Hepatocyte (in vitro differentiated cells): ENCODE data around the gene SPACA9. TPM values are rescaled to one million over a fixed set of nuclear protein-coding genes. Genes with fewer than 3 reads are reported as not detected.

Experiments used
- DNase-seq: peaks from one replicate; pipeline ENCODE4 v3.0.0-alpha.2; 2016; ENCODE audit warnings: low spot score
- H2AFZ ChIP-seq: fragments of 200-600 bp; sonication (generic); 2 replicates; pipeline ENCODE4 v1.6.0; 2016; ENCODE audit warnings: antibody characterized with exemption, mild to moderate bottlenecking
- H3K27ac ChIP-seq: fragments of 200-600 bp; sonication (generic); 2 replicates; pipeline ENCODE4 v1.5.1; 2016; ENCODE audit warnings: mild to moderate bottlenecking
- H3K27me3 ChIP-seq: fragments of 200-600 bp; sonication (generic); 2 replicates; pipeline ENCODE4 v1.6.1; 2016
- H3K36me3 ChIP-seq: fragments of 200-600 bp; sonication (generic); replicated peaks from 2 replicates; pipeline ENCODE4 v1.5.1; 2016; ENCODE audit warnings: low read depth; ENCODE audit not compliant: insufficient read depth
- H3K4me1 ChIP-seq: fragments of 200-600 bp; sonication (generic); 2 replicates; pipeline ENCODE4 v1.5.1; 2016; ENCODE audit warnings: mild to moderate bottlenecking, moderate library complexity; ENCODE audit not compliant: insufficient read depth
- H3K4me2 ChIP-seq: fragments of 200-600 bp; sonication (generic); 2 replicates; pipeline ENCODE4 v1.6.0; 2016
- H3K4me3 ChIP-seq: fragments of 200-600 bp; sonication (generic); 2 replicates; pipeline ENCODE4 v1.5.1; 2016; ENCODE audit warnings: mild to moderate bottlenecking
- H3K79me2 ChIP-seq: fragments of 200-600 bp; sonication (generic); 2 replicates; pipeline ENCODE4 v1.6.0; 2017; ENCODE audit warnings: mild to moderate bottlenecking
- H3K9me2 ChIP-seq: fragments of 200-600 bp; sonication (generic); replicated peaks from 2 replicates; pipeline ENCODE4 v1.6.0; 2017; ENCODE audit warnings: mild to moderate bottlenecking; ENCODE audit not compliant: insufficient read depth
- H3K9me3 ChIP-seq: fragments of 200-600 bp; sonication (generic); 2 replicates; pipeline ENCODE4 v1.5.1; 2016; ENCODE audit warnings: low read depth, mild to moderate bottlenecking
- H4K20me1 ChIP-seq: fragments of 200-600 bp; sonication (generic); 2 replicates; pipeline ENCODE4 v1.6.0; 2016; ENCODE audit warnings: mild to moderate bottlenecking; ENCODE audit not compliant: insufficient read depth, poor library complexity, severe bottlenecking
- EZH2 ChIP-seq: fragments of 200-600 bp; sonication (generic); IDR thresholded peaks from 2 replicates; pipeline ENCODE4 v1.6.1; 2016; ENCODE audit warnings: antibody characterized with exemption, mild to moderate bottlenecking, borderline replicate concordance
- EZH2phosphoT487 ChIP-seq: fragments of 200-600 bp; sonication (generic); IDR thresholded peaks from one replicate; pipeline ENCODE4 v1.6.1; 2018; ENCODE audit warnings: antibody characterized with exemption, mild to moderate bottlenecking, low read depth, moderate library complexity; ENCODE audit not compliant: unreplicated experiment, severe bottlenecking
- WGBS: methylation state at CpG from one replicate; pipeline ENCODE4 v1.1.6; 2016; ENCODE audit warnings: low lambda C conversion rate; ENCODE audit errors: missing lambda C conversion rate; 5-methylcytosine and 5-hydroxymethylcytosine counted together
- polyA plus RNA-seq: library from polyadenylated mRNA; unstranded; fragments of >200 nt; fragmentation: Nextera tagmentation; extraction: Ambion mirVana; gene quantifications from 2 replicates; pipeline ENCODE4 v1.2.1, GENCODE V29; 2016
- total RNA-seq: library from RNA; depleted of rRNA; stranded (reverse); fragments of >200 nt; gene quantifications from 2 replicates; pipeline ENCODE4 v1.2.3, GENCODE V29; 2014
- TF ChIP-seq, protein P1 (sequence below): fragments of 200-600 bp; sonication (generic); IDR thresholded peaks from 2 replicates; pipeline ENCODE4 v1.5.1; 2016; ENCODE audit warnings: antibody characterized with exemption, mild to moderate bottlenecking; ENCODE audit not compliant: poor library complexity

SPACA9 gene
- total and polyA plus RNA-seq, 2 experiments from 2014 or later: 1.9 to 3.3 TPM

DNA sequence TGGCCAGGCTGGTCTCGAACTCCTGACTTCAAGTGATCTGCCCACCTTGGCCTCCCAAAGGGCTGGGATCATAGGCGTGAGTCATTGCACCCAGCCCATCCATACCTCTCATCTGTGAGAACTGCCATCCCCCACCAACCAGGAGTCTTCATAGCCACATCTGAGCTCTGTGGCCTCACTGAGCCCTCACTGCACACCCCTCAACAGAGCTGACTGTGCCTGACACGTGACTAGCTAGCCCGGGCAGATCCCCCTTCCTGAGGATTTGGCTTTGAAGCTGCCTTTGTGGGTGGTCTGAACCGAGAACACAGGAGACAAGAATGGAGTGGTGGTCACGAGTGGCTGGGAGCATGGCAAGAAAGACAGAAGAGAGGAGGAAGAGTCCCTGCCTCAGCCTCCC is 16.2 kb upstream of the SPACA9 start:
- H3K79me2 ChIP-seq: no peaks in the 10 kb centered on the region
- H2AFZ ChIP-seq: no peak overlapping the region
- no peak for DNase-seq
- no peaks in the 10 kb centered on the region for H3K9me2 ChIP-seq
- H3K4me1 ChIP-seq: peaks cover 5% of the 10 kb centered on the region
- H3K9me3 ChIP-seq: no peaks in the 10 kb centered on the region
- no peak overlapping the region for H3K27ac ChIP-seq
- H4K20me1 ChIP-seq: no peaks in the 10 kb centered on the region
- WGBS: 61% methylated on average over 6 of the region's 6 CpGs
- no peak overlapping the region for H3K4me2 ChIP-seq
- TF ChIP-seq EZH2phosphoT487 (no peak), EZH2 (no peak)
- TF ChIP-seq, protein P1, sequence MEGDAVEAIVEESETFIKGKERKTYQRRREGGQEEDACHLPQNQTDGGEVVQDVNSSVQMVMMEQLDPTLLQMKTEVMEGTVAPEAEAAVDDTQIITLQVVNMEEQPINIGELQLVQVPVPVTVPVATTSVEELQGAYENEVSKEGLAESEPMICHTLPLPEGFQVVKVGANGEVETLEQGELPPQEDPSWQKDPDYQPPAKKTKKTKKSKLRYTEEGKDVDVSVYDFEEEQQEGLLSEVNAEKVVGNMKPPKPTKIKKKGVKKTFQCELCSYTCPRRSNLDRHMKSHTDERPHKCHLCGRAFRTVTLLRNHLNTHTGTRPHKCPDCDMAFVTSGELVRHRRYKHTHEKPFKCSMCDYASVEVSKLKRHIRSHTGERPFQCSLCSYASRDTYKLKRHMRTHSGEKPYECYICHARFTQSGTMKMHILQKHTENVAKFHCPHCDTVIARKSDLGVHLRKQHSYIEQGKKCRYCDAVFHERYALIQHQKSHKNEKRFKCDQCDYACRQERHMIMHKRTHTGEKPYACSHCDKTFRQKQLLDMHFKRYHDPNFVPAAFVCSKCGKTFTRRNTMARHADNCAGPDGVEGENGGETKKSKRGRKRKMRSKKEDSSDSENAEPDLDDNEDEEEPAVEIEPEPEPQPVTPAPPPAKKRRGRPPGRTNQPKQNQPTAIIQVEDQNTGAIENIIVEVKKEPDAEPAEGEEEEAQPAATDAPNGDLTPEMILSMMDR: no peak
- H3K36me3 ChIP-seq: no peaks in the 10 kb centered on the region
- no peaks in the 10 kb centered on the region for H3K27me3 ChIP-seq
- no peak overlapping the region for H3K4me3 ChIP-seq

DNA sequence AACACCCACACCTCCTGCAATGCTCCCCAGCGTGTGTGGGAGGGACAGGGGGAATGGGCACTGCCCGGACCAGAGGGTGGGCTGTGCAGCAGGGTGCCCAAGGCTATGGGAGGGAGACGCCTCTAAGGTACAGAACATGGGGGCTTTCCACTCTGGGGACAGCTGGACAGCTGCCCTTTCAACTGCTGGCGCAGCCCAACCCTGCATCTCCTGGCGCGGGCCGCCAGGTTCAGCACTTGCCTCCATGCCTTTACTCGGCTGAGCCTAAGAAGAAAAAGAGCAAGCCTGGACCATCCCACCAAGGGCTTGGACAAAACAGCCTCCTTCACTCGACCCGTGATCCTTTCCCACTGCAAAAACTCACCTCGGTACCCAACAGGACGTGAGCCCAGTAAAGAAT is 15.6 kb upstream of the SPACA9 start:
- Histone ChIP-seq H3K4me2 (no peak overlapping the region), H3K9me3 (no peaks in the 10 kb centered on the region), H3K79me2 (no peaks in the 10 kb centered on the region), H2AFZ (no peak overlapping the region), H3K9me2 (no peaks in the 10 kb centered on the region), H3K4me3 (no peak overlapping the region), H4K20me1 (no peaks in the 10 kb centered on the region), H3K27me3 (no peaks in the 10 kb centered on the region), H3K36me3 (no peaks in the 10 kb centered on the region), H3K4me1 (no peaks in the 10 kb centered on the region), H3K27ac (no peak overlapping the region)
- WGBS: 96% methylated on average over 12 of the region's 12 CpGs
- TF ChIP-seq EZH2 (no peak), EZH2phosphoT487 (no peak)
- TF ChIP-seq, protein P1: no peak
- DNase-seq: no peak

DNA sequence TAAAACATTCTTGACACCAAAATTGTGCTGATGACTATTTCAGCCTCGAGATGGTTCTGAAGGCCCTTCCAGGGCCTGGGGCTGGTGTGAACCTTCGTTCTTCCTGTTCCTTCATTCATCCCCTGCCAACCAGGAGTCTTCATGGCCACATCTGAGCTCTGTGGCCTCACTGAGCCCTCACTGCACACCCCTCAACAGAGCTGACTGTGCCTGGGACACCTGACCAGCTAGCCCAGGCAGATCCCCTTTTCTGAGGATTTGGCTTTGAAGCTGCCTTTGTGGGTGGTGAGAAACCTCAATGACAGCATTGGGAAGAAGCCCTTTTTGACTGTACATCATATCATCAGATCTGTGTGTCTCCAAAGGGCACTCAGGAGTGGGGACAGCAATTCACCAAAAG is 14.4 kb upstream of the SPACA9 start:
- Histone ChIP-seq H2AFZ (no peak overlapping the region), H3K79me2 (no peaks in the 10 kb centered on the region), H3K9me2 (no peaks in the 10 kb centered on the region), H3K27ac (no peak overlapping the region), H3K4me1 (no peaks in the 10 kb centered on the region), H3K9me3 (no peaks in the 10 kb centered on the region), H3K4me3 (no peak overlapping the region), H3K27me3 (no peaks in the 10 kb centered on the region), H3K36me3 (no peaks in the 10 kb centered on the region), H3K4me2 (no peak overlapping the region), H4K20me1 (no peaks in the 10 kb centered on the region)
- TF ChIP-seq EZH2 (no peak), EZH2phosphoT487 (no peak)
- TF ChIP-seq, protein P1: no peak
- DNase-seq: no peak
- WGBS: 83% methylated on average over 2 of the region's 2 CpGs

DNA sequence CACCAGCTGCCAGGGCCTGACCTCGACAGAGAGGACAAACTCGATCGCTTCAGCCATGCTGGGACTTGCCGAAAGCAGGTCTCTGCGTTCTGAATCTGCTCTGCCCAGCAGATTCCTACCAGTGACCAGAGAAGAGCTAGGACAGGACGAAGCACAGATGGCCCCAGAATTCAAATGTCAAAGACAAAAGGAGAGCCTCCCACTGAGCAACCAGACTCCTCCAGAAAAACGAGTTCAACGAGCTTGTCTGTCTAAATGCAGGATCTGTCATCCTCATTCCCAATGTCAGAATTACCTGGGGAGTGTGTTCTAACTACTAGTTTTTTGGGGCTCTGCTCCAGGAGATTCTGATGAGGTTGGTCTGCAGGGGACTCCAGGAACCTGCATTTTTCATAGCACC is 14.0 kb upstream of the SPACA9 start:
- no peak for DNase-seq
- H3K4me1 ChIP-seq: no peaks in the 10 kb centered on the region
- no peaks in the 10 kb centered on the region for H3K79me2 ChIP-seq
- no peak overlapping the region for H2AFZ ChIP-seq
- H3K27me3 ChIP-seq: no peaks in the 10 kb centered on the region
- no peaks in the 10 kb centered on the region for H3K9me3 ChIP-seq
- H3K4me2 ChIP-seq: no peak overlapping the region
- TF ChIP-seq, protein P1: no peak
- no peak for TF ChIP-seq EZH2
- TF ChIP-seq EZH2phosphoT487: no peak
- H3K36me3 ChIP-seq: no peaks in the 10 kb centered on the region
- H3K9me2 ChIP-seq: no peaks in the 10 kb centered on the region
- whole genome bisulfite sequencing: 69% methylated on average over 8 of the region's 8 CpGs
- H4K20me1 ChIP-seq: no peaks in the 10 kb centered on the region
- no peak overlapping the region for H3K4me3 ChIP-seq
- H3K27ac ChIP-seq: no peak overlapping the region
